HCT116 (cell line): ENCODE results near the gene NKTR. TPM values are rescaled to one million over a fixed set of nuclear protein-coding genes. Genes with fewer than 3 reads are reported as not detected.

Experiments
- ATAC-seq: fragments of 200-7000 bp; cut with Tn5 transposase; 2 replicates; pipeline ENCODE4 v1.9.1; 2020; ENCODE audit warnings: mild to moderate bottlenecking, moderate library complexity
- BruUV-seq: library from RNA; stranded (reverse); fragments of 400-500 nt; replicated peaks from 2 replicates; lab custom pipeline; 2021; lab: Mats Ljungman, UMichigan
- CTCF ChIA-PET: fragments of 300-600 bp; sonication (Branson Sonifier 250); formaldehyde crosslinking; loops from one replicate; lab custom pipeline; 2021; ENCODE audit warnings: antibody characterized with exemption; lab: Charles Lee
- POLR2A ChIA-PET: fragments of 300-600, 350-600 bp; sonication (Branson Sonifier 250); formaldehyde crosslinking; loops from one replicate; lab custom pipeline; 2021; ENCODE audit warnings: antibody characterized with exemption; lab: Charles Lee
- RAD21 ChIA-PET, 2 experiments: fragments of 300-600 bp; sonication (Branson Sonifier 250); formaldehyde crosslinking; loops; one replicate each; lab custom pipeline; 2023; ENCODE audit warnings: low total read pairs in 2 of 2; ENCODE audit not compliant: uncharacterized antibody in 2 of 2, unreplicated experiment in 2 of 2, low non-redundant PET in 1 of 2; lab: Charles Lee
- DNase-seq: peaks from one replicate; pipeline ENCODE4 v3.0.0-alpha.2; 2010; ENCODE audit warnings: low read depth, low spot score
- H2AFZ ChIP-seq: fragments of 200-600 bp; shearing (Covaris generic), sonication (generic); 2 replicates; pipeline ENCODE4 v1.6.1; 2017; ENCODE audit warnings: low read depth, mixed run types, mixed read lengths, antibody characterized with exemption, low read length; ENCODE audit not compliant: poor library complexity, severe bottlenecking
- H3K27ac ChIP-seq: 2 replicates; pipeline ENCODE4 v1.5.1; 2012; ENCODE audit warnings: low read depth, low read length
- H3K27me3 ChIP-seq: fragments of 200-600 bp; sonication (generic); 2 replicates; pipeline ENCODE4 v1.6.1; 2016; ENCODE audit warnings: mixed run types, low read length, mixed read lengths; ENCODE audit not compliant: insufficient read depth
- H3K36me3 ChIP-seq, 2 experiments: fragments of 200-500 bp in 1 of 2; fragments of 200-600 bp in 1 of 2; sonication (Bioruptor generic) in 1 of 2; sonication (generic) in 1 of 2; 2 replicates each; pipeline versions ENCODE4 v1.5.1 to v1.6.1; 2014 to 2016; ENCODE audit warnings: low read length in 2 of 2, inconsistent platforms in 1 of 2, mixed read lengths in 1 of 2, mixed run types in 1 of 2; ENCODE audit not compliant: insufficient read depth in 2 of 2, control insufficient read depth in 1 of 2
- H3K4me1 ChIP-seq, 2 experiments: fragments of 200-600 bp in 1 of 2; sonication (generic) in 1 of 2; 2 replicates each; pipeline versions ENCODE4 v1.5.1 to v1.6.1; 2012 to 2017; ENCODE audit warnings: low read length in 2 of 2, inconsistent platforms in 1 of 2, mild to moderate bottlenecking in 1 of 2, mixed read lengths in 1 of 2, mixed run types in 1 of 2, moderate library complexity in 1 of 2; ENCODE audit not compliant: insufficient read depth in 2 of 2, control insufficient read depth in 1 of 2
- H3K4me2 ChIP-seq: fragments of 200-600 bp; sonication (generic); 2 replicates; pipeline ENCODE4 v1.6.1; 2017; ENCODE audit warnings: mixed run types, low read length, mixed read lengths
- H3K4me3 ChIP-seq, 2 experiments: fragments of 200-600 bp in 1 of 2; sonication (generic) in 1 of 2; replicated peaks in 1 of 2; 2 replicates each; pipeline ENCODE4 v1.5.1; 2011 to 2016; ENCODE audit warnings: low read length in 2 of 2, control low read depth in 1 of 2, low read depth in 1 of 2, mild to moderate bottlenecking in 1 of 2, mixed read lengths in 1 of 2, mixed run types in 1 of 2
- H3K79me2 ChIP-seq: fragments of 200-600 bp; sonication (generic); 2 replicates; pipeline ENCODE4 v1.6.1; 2017; ENCODE audit warnings: mild to moderate bottlenecking, mixed run types, low read length, moderate library complexity, mixed read lengths; ENCODE audit not compliant: insufficient read depth
- H3K9ac ChIP-seq: fragments of 200-600 bp; sonication (generic); 2 replicates; pipeline ENCODE4 v1.6.1; 2016; ENCODE audit warnings: low read length, mixed read lengths
- H3K9me2 ChIP-seq: fragments of 200-600 bp; sonication (generic), shearing (Covaris generic); 2 replicates; pipeline ENCODE4 v1.6.1; 2017; ENCODE audit warnings: mixed run types, mild to moderate bottlenecking, moderate library complexity; ENCODE audit not compliant: insufficient read depth
- H3K9me3 ChIP-seq, 2 experiments: fragments of 200-500 bp in 1 of 2; fragments of 200-600 bp in 1 of 2; sonication (Bioruptor generic) in 1 of 2; sonication (generic) in 1 of 2; 2 replicates each; pipeline ENCODE4 v1.6.1; 2014 to 2017; ENCODE audit warnings: low read length in 2 of 2, mixed read lengths in 2 of 2, inconsistent platforms in 1 of 2, low read depth in 1 of 2, mild to moderate bottlenecking in 1 of 2, mixed run types in 1 of 2, moderate library complexity in 1 of 2; ENCODE audit not compliant: control insufficient read depth in 1 of 2, insufficient read depth in 1 of 2
- H4K20me1 ChIP-seq: fragments of 200-600 bp; sonication (generic), shearing (Covaris generic); 2 replicates; pipeline ENCODE4 v1.6.1; 2017; ENCODE audit warnings: mixed run types, mild to moderate bottlenecking, moderate library complexity; ENCODE audit not compliant: insufficient read depth
- CBX3 ChIP-seq: IDR thresholded peaks from 2 replicates; pipeline ENCODE4 v1.6.1; 2012; ENCODE audit warnings: low read depth
- CEBPB ChIP-seq: IDR thresholded peaks from 2 replicates; pipeline ENCODE4 v1.6.1; 2012; ENCODE audit warnings: low read depth
- CTCF ChIP-seq, 3 experiments: fragments of 200-600 bp in 1 of 3; sonication (generic) in 1 of 3; IDR thresholded peaks in 2 of 3; conservative IDR thresholded peaks in 1 of 3; 2 replicates each; pipeline ENCODE4 v1.5.1; 2012 to 2017; ENCODE audit warnings: low read depth in 2 of 3, low read length in 2 of 3, antibody characterized with exemption in 1 of 3, borderline replicate concordance in 1 of 3, control low read depth in 1 of 3, mild to moderate bottlenecking in 1 of 3, mixed read lengths in 1 of 3, mixed run types in 1 of 3, moderate library complexity in 1 of 3; ENCODE audit not compliant: insufficient read depth in 1 of 3
- EGR1 ChIP-seq: IDR thresholded peaks from 2 replicates; pipeline ENCODE4 v1.6.1; 2012; ENCODE audit warnings: low read depth
- FOSL1 ChIP-seq: IDR thresholded peaks from 2 replicates; pipeline ENCODE4 v1.6.1; 2012; ENCODE audit warnings: low read depth
- RAD21 ChIP-seq: IDR thresholded peaks from 2 replicates; pipeline ENCODE4 v1.6.1; 2012; ENCODE audit warnings: low read depth, mild to moderate bottlenecking
- TCF7L2 ChIP-seq: IDR thresholded peaks from 2 replicates; pipeline ENCODE4 v1.7.0; 2011; ENCODE audit warnings: borderline replicate concordance, inconsistent platforms; ENCODE audit not compliant: insufficient read depth, insufficient read length; ENCODE audit errors: extremely low read depth
- intact Hi-C: fragments of 100-400 bp; cut with micrococcal nuclease; formaldehyde crosslinking; loops from 2 replicates; pipeline ENCODE4 v1.10.0; 2022
- total RNA-seq: library from RNA; stranded (reverse); gene quantifications from one replicate; pipeline ENCODE4 v1.2.1, GENCODE V29; 2021; ENCODE audit not compliant: unreplicated experiment

NKTR gene
- total RNA-seq, 1 experiment from 2014 or later = 59.7 TPM

GRCh38 chr3:42572278-42572677, 28.2 kb upstream of the NKTR start:
- ChIA-PET POLR2A (no interaction called here), RAD21 (no interaction called here), CTCF (interaction anchor here (0.9 kb wide), 1 partner anchor 245 kb away, joined by 3 read pairs; no protein-coding TSS in a partner anchor)
- Histone ChIP-seq H4K20me1 (no peaks in the 10 kb centered on the region), H3K4me3 (no peak overlapping the region), H3K27ac (no peak overlapping the region), H3K9me3 (peaks cover 3 to 7% of the 10 kb centered on the region in 2 experiments; a peak in 1 of 4 replicates), H3K27me3 (no peaks in the 10 kb centered on the region), H3K79me2 (peaks cover 46% of the 10 kb centered on the region), H3K4me1 (peaks cover 0 to 5% of the 10 kb centered on the region in 2 experiments; a peak in 1 of 4 replicates), H3K9me2 (no peaks in the 10 kb centered on the region), H2AFZ (no peak overlapping the region), H3K4me2 (no peak overlapping the region), H3K9ac (no peak overlapping the region), H3K36me3 (peaks cover 4 to 7% of the 10 kb centered on the region in 2 experiments; a peak in 3 of 4 replicates)
- intact Hi-C loops = loop anchor here (2.0 to 5.0 kb wide), 2 partner anchors 173 to 310 kb away; no protein-coding TSS in a partner anchor
- no TSS peak for BruUV-seq
- TF ChIP-seq EGR1 = no peak
- TF ChIP-seq CBX3 = peak; percentile 14; the same call in 1 of the 2 replicates
- peak; percentile 60 to 79 (median 69) for TF ChIP-seq CTCF (IDR thresholded peaks at IDR 0.05 in 2 of 3, conservative IDR thresholded peaks at IDR 0.05 in 1 of 3; ENCODE audit: borderline replicate concordance in 1 of 3, insufficient read depth in 1 of 3, low read depth in 2 of 3, low read length in 2 of 3)
- TF ChIP-seq TCF7L2 = no peak
- no peak for TF ChIP-seq FOSL1
- TF ChIP-seq CEBPB = no peak
- peak; percentile 72 for TF ChIP-seq RAD21
- ATAC-seq = peak; percentile 100
- DNase-seq = peak; percentile 41
